ENCODE results near the gene RGMA.

Gene RGMA

GRCh38 chr15:93093765-93094164 lies 4.8 kb upstream of the RGMA start:
- H3K4me3 ChIP-seq (ENCODE audit: low read depth, low read length), result no peak overlapping the region

GRCh38 chr15:93091465-93091864 lies 2.5 kb upstream of the RGMA start:
- H3K27ac ChIP-seq (ENCODE audit: low read depth, low read length), result no peak overlapping the region
- no peaks in the 10 kb centered on the region for H3K36me3 ChIP-seq (ENCODE audit: insufficient read depth, low read length)
- peaks cover 56% of the 10 kb centered on the region for H3K27me3 ChIP-seq (ENCODE audit: insufficient read depth, low read length)

More at GRCh38 chr15:93093765-93094164, 4.8 kb upstream of the RGMA start:
- Histone ChIP-seq H3K27me3 (ENCODE audit: insufficient read depth, low read length) (peaks cover 33% of the 10 kb centered on the region), H2AFZ (ENCODE audit: low read length, unreplicated experiment) (no peak overlapping the region), H3K79me2 (ENCODE audit: control insufficient read depth, insufficient read depth, low read length, unreplicated experiment) (no peaks in the 10 kb centered on the region), H3K36me3 (ENCODE audit: insufficient read depth, low read length) (no peaks in the 10 kb centered on the region), H3K4me1 (ENCODE audit: control insufficient read depth, insufficient read depth, low read length, unreplicated experiment) (no peaks in the 10 kb centered on the region), H3K27ac (ENCODE audit: low read depth, low read length) (no peak overlapping the region)

GRCh38 chr15:93089727-93090305 lies 805 bp upstream of the RGMA start:
- Histone ChIP-seq H3K36me3 (ENCODE audit: insufficient read depth, low read length) (no peaks in the 10 kb centered on the region), H3K27ac (ENCODE audit: low read depth, low read length) (no peak overlapping the region), H3K79me2 (ENCODE audit: control insufficient read depth, insufficient read depth, low read length, unreplicated experiment) (no peaks in the 10 kb centered on the region), H3K4me1 (ENCODE audit: control insufficient read depth, insufficient read depth, low read length, unreplicated experiment) (no peaks in the 10 kb centered on the region), H3K27me3 (ENCODE audit: insufficient read depth, low read length) (peaks cover 72% of the 10 kb centered on the region), H2AFZ (ENCODE audit: low read length, unreplicated experiment) (no peak overlapping the region), H3K4me3 (ENCODE audit: low read depth, low read length) (no peak overlapping the region)

More at GRCh38 chr15:93091465-93091864, 2.5 kb upstream of the RGMA start:
- no peaks in the 10 kb centered on the region for H3K79me2 ChIP-seq (ENCODE audit: control insufficient read depth, insufficient read depth, low read length, unreplicated experiment)
- H3K4me1 ChIP-seq (ENCODE audit: control insufficient read depth, insufficient read depth, low read length, unreplicated experiment), result no peaks in the 10 kb centered on the region
- no peak overlapping the region for H3K4me3 ChIP-seq (ENCODE audit: low read depth, low read length)
- H2AFZ ChIP-seq (ENCODE audit: low read length, unreplicated experiment), result no peak overlapping the region

- H2AFZ ChIP-seq (ENCODE audit: low read length, unreplicated experiment), result no peak overlapping the region
- H3K27me3 ChIP-seq (ENCODE audit: insufficient read depth, low read length), result peaks cover 85% of the 10 kb centered on the region
- H3K79me2 ChIP-seq (ENCODE audit: control insufficient read depth, insufficient read depth, low read length, unreplicated experiment), result no peaks in the 10 kb centered on the region
- no peaks in the 10 kb centered on the region for H3K36me3 ChIP-seq (ENCODE audit: insufficient read depth, low read length)
- H3K4me1 ChIP-seq (ENCODE audit: control insufficient read depth, insufficient read depth, low read length, unreplicated experiment), result no peaks in the 10 kb centered on the region
- no peak overlapping the region for H3K27ac ChIP-seq (ENCODE audit: low read depth, low read length)
- 0 out of 2 replicates have a peak overlapping the region, but pooled peaks have one; percentile 5 for H3K4me3 ChIP-seq (ENCODE audit: low read depth, low read length)
These were observed 621 bp downstream of the RGMA start for GRCh38 chr15:93088200-93088980.

GRCh38 chr15:93087825-93088199 lies 1.2 kb downstream of the RGMA start:
- Histone ChIP-seq H3K4me1 (ENCODE audit: control insufficient read depth, insufficient read depth, low read length, unreplicated experiment) (no peaks in the 10 kb centered on the region), H3K27me3 (ENCODE audit: insufficient read depth, low read length) (peaks cover 91% of the 10 kb centered on the region), H3K4me3 (ENCODE audit: low read depth, low read length) (0 out of 2 replicates have a peak overlapping the region, but pooled peaks have one; percentile 5), H3K27ac (ENCODE audit: low read depth, low read length) (no peak overlapping the region), H2AFZ (ENCODE audit: low read length, unreplicated experiment) (no peak overlapping the region), H3K79me2 (ENCODE audit: control insufficient read depth, insufficient read depth, low read length, unreplicated experiment) (no peaks in the 10 kb centered on the region), H3K36me3 (ENCODE audit: insufficient read depth, low read length) (no peaks in the 10 kb centered on the region)

- no peak overlapping the region for H3K4me3 ChIP-seq (ENCODE audit: low read depth, low read length)
- H3K27ac ChIP-seq (ENCODE audit: low read depth, low read length), result no peak overlapping the region
- no peak overlapping the region for H2AFZ ChIP-seq (ENCODE audit: low read length, unreplicated experiment)
- H3K4me1 ChIP-seq (ENCODE audit: control insufficient read depth, insufficient read depth, low read length, unreplicated experiment), result no peaks in the 10 kb centered on the region
- no peaks in the 10 kb centered on the region for H3K79me2 ChIP-seq (ENCODE audit: control insufficient read depth, insufficient read depth, low read length, unreplicated experiment)
- peaks cover 94% of the 10 kb centered on the region for H3K27me3 ChIP-seq (ENCODE audit: insufficient read depth, low read length)
- H3K36me3 ChIP-seq (ENCODE audit: insufficient read depth, low read length), result no peaks in the 10 kb centered on the region
These were observed 2.2 kb downstream of the RGMA start for GRCh38 chr15:93086791-93087190.

GRCh38 chr15:93085692-93086091 lies 3.3 kb downstream of the RGMA start:
- H3K4me1 ChIP-seq (ENCODE audit: control insufficient read depth, insufficient read depth, low read length, unreplicated experiment), result no peaks in the 10 kb centered on the region
- H3K27ac ChIP-seq (ENCODE audit: low read depth, low read length), result no peak overlapping the region
- peaks cover 96% of the 10 kb centered on the region for H3K27me3 ChIP-seq (ENCODE audit: insufficient read depth, low read length)
- H3K79me2 ChIP-seq (ENCODE audit: control insufficient read depth, insufficient read depth, low read length, unreplicated experiment), result no peaks in the 10 kb centered on the region
- H3K4me3 ChIP-seq (ENCODE audit: low read depth, low read length), result no peak overlapping the region
- no peak overlapping the region for H2AFZ ChIP-seq (ENCODE audit: low read length, unreplicated experiment)
- no peaks in the 10 kb centered on the region for H3K36me3 ChIP-seq (ENCODE audit: insufficient read depth, low read length)

GRCh38 chr15:93082861-93083260 lies 6.2 kb downstream of the RGMA start:
- Histone ChIP-seq H3K36me3 (ENCODE audit: insufficient read depth, low read length) (no peaks in the 10 kb centered on the region), H3K27me3 (ENCODE audit: insufficient read depth, low read length) (peaks cover 88% of the 10 kb centered on the region), H3K4me3 (ENCODE audit: low read depth, low read length) (no peak overlapping the region), H3K4me1 (ENCODE audit: control insufficient read depth, insufficient read depth, low read length, unreplicated experiment) (no peaks in the 10 kb centered on the region), H2AFZ (ENCODE audit: low read length, unreplicated experiment) (no peak overlapping the region), H3K27ac (ENCODE audit: low read depth, low read length) (no peak overlapping the region), H3K79me2 (ENCODE audit: control insufficient read depth, insufficient read depth, low read length, unreplicated experiment) (no peaks in the 10 kb centered on the region)

GRCh38 chr15:93081399-93081798 lies 7.6 kb downstream of the RGMA start:
- H3K79me2 ChIP-seq (ENCODE audit: control insufficient read depth, insufficient read depth, low read length, unreplicated experiment), result no peaks in the 10 kb centered on the region
- H2AFZ ChIP-seq (ENCODE audit: low read length, unreplicated experiment), result no peak overlapping the region
- H3K4me1 ChIP-seq (ENCODE audit: control insufficient read depth, insufficient read depth, low read length, unreplicated experiment), result no peaks in the 10 kb centered on the region
- H3K27me3 ChIP-seq (ENCODE audit: insufficient read depth, low read length), result peaks cover 82% of the 10 kb centered on the region
- no peak overlapping the region for H3K4me3 ChIP-seq (ENCODE audit: low read depth, low read length)
- no peak overlapping the region for H3K27ac ChIP-seq (ENCODE audit: low read depth, low read length)
- no peaks in the 10 kb centered on the region for H3K36me3 ChIP-seq (ENCODE audit: insufficient read depth, low read length)

GRCh38 chr15:93080451-93080850 lies 8.6 kb downstream of the RGMA start:
- H3K27ac ChIP-seq (ENCODE audit: low read depth, low read length), result no peak overlapping the region
- no peak overlapping the region for H2AFZ ChIP-seq (ENCODE audit: low read length, unreplicated experiment)
- no peaks in the 10 kb centered on the region for H3K79me2 ChIP-seq (ENCODE audit: control insufficient read depth, insufficient read depth, low read length, unreplicated experiment)
- H3K4me1 ChIP-seq (ENCODE audit: control insufficient read depth, insufficient read depth, low read length, unreplicated experiment), result no peaks in the 10 kb centered on the region
- no peak overlapping the region for H3K4me3 ChIP-seq (ENCODE audit: low read depth, low read length)
- no peaks in the 10 kb centered on the region for H3K36me3 ChIP-seq (ENCODE audit: insufficient read depth, low read length)
- peaks cover 82% of the 10 kb centered on the region for H3K27me3 ChIP-seq (ENCODE audit: insufficient read depth, low read length)

GRCh38 chr15:93076875-93077274 lies 12.1 kb downstream of the RGMA start:
- H3K36me3 ChIP-seq (ENCODE audit: insufficient read depth, low read length), result no peaks in the 10 kb centered on the region
- H3K79me2 ChIP-seq (ENCODE audit: control insufficient read depth, insufficient read depth, low read length, unreplicated experiment), result no peaks in the 10 kb centered on the region
- no peak overlapping the region for H3K4me3 ChIP-seq (ENCODE audit: low read depth, low read length)
- H3K27ac ChIP-seq (ENCODE audit: low read depth, low read length), result no peak overlapping the region
- H3K4me1 ChIP-seq (ENCODE audit: control insufficient read depth, insufficient read depth, low read length, unreplicated experiment), result no peaks in the 10 kb centered on the region
- no peak overlapping the region for H2AFZ ChIP-seq (ENCODE audit: low read length, unreplicated experiment)
- H3K27me3 ChIP-seq (ENCODE audit: insufficient read depth, low read length), result peaks cover 82% of the 10 kb centered on the region
